HepG2 (cell line): ENCODE data around the gene QRICH2. TPM values are rescaled to one million over a fixed set of nuclear protein-coding genes. Genes with fewer than 3 reads are reported as not detected.
A peak's percentile ranks its signal among the peaks of the same experiment; 100 is the strongest.

Experiments
- CBX2 ChIP-seq, 2 experiments: fragments of 200-600 bp in 1 of 2; sonication (generic); formaldehyde crosslinking in 1 of 2; IDR thresholded peaks; 2 replicates each; pipeline versions ENCODE4 v1.7.0 to v1.8.1; 2018 to 2022; ENCODE audit warnings: low read depth in 2 of 2, low read length in 1 of 2, mild to moderate bottlenecking in 1 of 2, missing genetic modification reagents in 1 of 2
- CENPX ChIP-seq: sonication (generic); formaldehyde crosslinking; IDR thresholded peaks from 2 replicates; pipeline ENCODE4 v1.9.0; 2021; ENCODE audit warnings: mild to moderate bottlenecking, missing genetic modification reagents, moderate library complexity
- FOXK2 ChIP-seq: fragments of 450-650 bp; IDR thresholded peaks from 2 replicates; pipeline ENCODE4 v1.6.1; 2016
- FOXP4 ChIP-seq: sonication (generic); formaldehyde crosslinking; IDR thresholded peaks from 2 replicates; pipeline ENCODE4 v1.4.0; 2020; ENCODE audit warnings: missing genetic modification reagents
- KAT7 ChIP-seq: IDR thresholded peaks from 2 replicates; pipeline ENCODE4 v1.6.1; 2018; ENCODE audit warnings: borderline replicate concordance, missing compliant biosample characterization
- KAT8 ChIP-seq: IDR thresholded peaks from 2 replicates; pipeline ENCODE4 v1.6.1; 2016; ENCODE audit warnings: missing genetic modification reagents, missing compliant biosample characterization
- KMT2B ChIP-seq: IDR thresholded peaks from 2 replicates; pipeline ENCODE4 v1.6.1; 2016; ENCODE audit warnings: missing genetic modification reagents, missing compliant biosample characterization
- MEIS2 ChIP-seq: sonication (generic); formaldehyde crosslinking; IDR thresholded peaks from 2 replicates; pipeline ENCODE4 v1.9.0; 2021; ENCODE audit warnings: mild to moderate bottlenecking, missing genetic modification reagents
- MXD3 ChIP-seq: IDR thresholded peaks from 2 replicates; pipeline ENCODE4 v1.6.1; 2016; ENCODE audit warnings: mild to moderate bottlenecking, missing biosample characterization, missing genetic modification reagents
- MYPOP ChIP-seq: sonication (generic); formaldehyde crosslinking; IDR thresholded peaks from 2 replicates; pipeline ENCODE4 v1.8.1; 2023; ENCODE audit warnings: mild to moderate bottlenecking, moderate library complexity, missing genetic modification reagents
- PHF21A ChIP-seq: sonication (generic); formaldehyde crosslinking; IDR thresholded peaks from 2 replicates; pipeline ENCODE4 v1.5.0; 2020; ENCODE audit warnings: mild to moderate bottlenecking, missing genetic modification reagents
- PITX1 ChIP-seq: sonication (generic); formaldehyde crosslinking; IDR thresholded peaks from 2 replicates; pipeline ENCODE4 v1.5.1; 2020; ENCODE audit warnings: mild to moderate bottlenecking, missing genetic modification reagents
- RNF219 ChIP-seq: sonication (generic); formaldehyde crosslinking; IDR thresholded peaks from 2 replicates; pipeline ENCODE4 v1.5.0; 2020; ENCODE audit warnings: mild to moderate bottlenecking, missing genetic modification reagents
- SIN3A ChIP-seq: IDR thresholded peaks from 2 replicates; pipeline ENCODE4 v1.6.1; 2011; ENCODE audit warnings: low read depth, mild to moderate bottlenecking, control low read depth, low read length, borderline replicate concordance
- SRSF1 ChIP-seq: fragments of 200-400 bp; formaldehyde crosslinking; optimal IDR thresholded peaks from 2 replicates; pipeline ENCODE3; 2017; ENCODE audit warnings: mild to moderate bottlenecking, low read depth, low read length, moderate library complexity
- TAF1 ChIP-seq: sonication (generic); formaldehyde crosslinking; IDR thresholded peaks from 2 replicates; pipeline ENCODE4 v1.4.0; 2020; ENCODE audit warnings: missing genetic modification reagents
- THYN1 ChIP-seq: sonication (generic); formaldehyde crosslinking; IDR thresholded peaks from 2 replicates; pipeline ENCODE4 v1.8.1; 2023; ENCODE audit warnings: low read depth, mild to moderate bottlenecking, moderate library complexity, missing genetic modification reagents, borderline replicate concordance
- ZNF556 ChIP-seq: sonication (generic); formaldehyde crosslinking; IDR thresholded peaks from 2 replicates; pipeline ENCODE4 v1.4.0; 2020; ENCODE audit warnings: mild to moderate bottlenecking, missing genetic modification reagents, borderline replicate concordance
- ZNF670 ChIP-seq: sonication (generic); formaldehyde crosslinking; IDR thresholded peaks from 2 replicates; pipeline ENCODE4 v1.8.0; 2022; ENCODE audit warnings: mild to moderate bottlenecking, missing genetic modification reagents, borderline replicate concordance
- ZSCAN12 ChIP-seq: sonication (generic); formaldehyde crosslinking; IDR thresholded peaks from 2 replicates; pipeline ENCODE4 v1.9.0; 2021; ENCODE audit warnings: mild to moderate bottlenecking, missing genetic modification reagents
- polyA plus RNA-seq, 8 experiments: library from polyadenylated mRNA; depleted of rRNA in 3 of 8; stranded (reverse) in 7 of 8; unstranded in 1 of 8; fragments of >200 nt; fragmentation: Illumina TruSeq in 4 of 8; extraction: Trizol in 4 of 8; gene quantifications; 2 replicates each; pipeline versions ENCODE4 v1.2.1 to v1.2.3, GENCODE V29; 2011 to 2016; ENCODE audit warnings: low read depth in 4 of 8, missing spikeins in 1 of 8, mixed read lengths in 1 of 8; ENCODE audit not compliant: insufficient read depth in 1 of 8
- total RNA-seq, 5 experiments: library from RNA; depleted of rRNA; stranded (reverse); fragments of >200 nt; fragmentation: Illumina TruSeq; extraction: Trizol; gene quantifications; 2 replicates each; pipeline ENCODE4 v1.2.3, GENCODE V29; 2016; ENCODE audit warnings: low read depth in 1 of 5

Gene QRICH2
- total and polyA plus RNA-seq, 2 of the 13 experiments (the other 11 are each of a cell fraction or from before 2014, with no cell fraction given), result 3.7 to 5.7 TPM

GRCh38 chr17:76351526-76352071, 43.5 kb upstream of the QRICH2 start (continued):
- TF ChIP-seq KAT7 (CRISPR knock-in tag), result peak; percentile 75; the same call in 1 of the 2 replicates
- TF ChIP-seq TAF1, result peak; percentile 30; the same call in 1 of the 2 replicates
- TF ChIP-seq THYN1, result no peak
- 0 out of 2 replicates have a peak, but pooled peaks have one; percentile 62 for TF ChIP-seq MXD3 (CRISPR knock-in tag)
- peak; percentile 29; the same call in 1 of the 2 replicates for TF ChIP-seq ZNF556 (CRISPR knock-in tag)
- no peak for TF ChIP-seq KMT2B (CRISPR knock-in tag)
- peak; percentile 36; the same call in 1 of the 2 replicates for TF ChIP-seq KAT8 (CRISPR knock-in tag)
- no peak for TF ChIP-seq CENPX
- no peak for TF ChIP-seq SRSF1
- 0 out of 2 replicates have a peak, but pooled peaks have one; percentile 58 for TF ChIP-seq RNF219 (CRISPR knock-in tag)
- TF ChIP-seq ZSCAN12 (CRISPR knock-in tag), result 0 out of 2 replicates have a peak, but pooled peaks have one; percentile 31
- TF ChIP-seq MEIS2, result no peak
- no peak for TF ChIP-seq CBX2 (IDR thresholded peaks at IDR 0.05; ENCODE audit: low read depth, low read length)
- 0 out of 2 replicates have a peak, but pooled peaks have one; percentile 39 for TF ChIP-seq CBX2 (CRISPR knock-in tag; IDR thresholded peaks at IDR 0.05; ENCODE audit: low read depth)
- TF ChIP-seq SIN3A, result 0 out of 2 replicates have a peak, but pooled peaks have one; percentile 72
- TF ChIP-seq FOXP4 (CRISPR knock-in tag), result peak; percentile 76
- peak; percentile 78; the same call in 1 of the 2 replicates for TF ChIP-seq PHF21A (CRISPR knock-in tag)
- peak; percentile 55 for TF ChIP-seq PITX1 (CRISPR knock-in tag)
- TF ChIP-seq ZNF670 (CRISPR knock-in tag), result 0 out of 2 replicates have a peak, but pooled peaks have one; percentile 36
- TF ChIP-seq MYPOP (CRISPR knock-in tag), result peak; percentile 45; the same call in 1 of the 2 replicates
- no peak for TF ChIP-seq FOXK2
